Ascending aorta (tissue), 2 donors: ENCODE results near the gene HDLBP. TPM values are rescaled to one million over a fixed set of nuclear protein-coding genes. Genes with fewer than 3 reads are reported as not detected.

Experiments
- DNase-seq, 2 donors: peaks; one replicate each; pipeline ENCODE4 v3.0.0-alpha.2; 2019; ENCODE audit warnings: low spot score in 2 of 2
- H3K27ac ChIP-seq, 2 donors: fragments of 200-600 bp; sonication (generic); one replicate each; pipeline ENCODE4 v1.5.1; 2016 to 2017; ENCODE audit warnings: mild to moderate bottlenecking in 1 of 2
- H3K27me3 ChIP-seq: fragments of 200-600 bp; sonication (generic); one replicate; pipeline ENCODE4 v1.5.1; 2017
- H3K36me3 ChIP-seq, 2 donors: fragments of 200-600 bp; sonication (generic); one replicate each; pipeline ENCODE4 v1.5.1; 2016
- H3K4me1 ChIP-seq, 2 donors: fragments of 200-600 bp; sonication (generic); one replicate each; pipeline ENCODE4 v1.5.1; 2016 to 2017; ENCODE audit warnings: mild to moderate bottlenecking in 1 of 2
- H3K4me3 ChIP-seq, 2 donors: fragments of 200-600 bp; sonication (generic); one replicate each; pipeline ENCODE4 v1.5.1; 2016 to 2017; ENCODE audit warnings: mild to moderate bottlenecking in 1 of 2
- H3K9me3 ChIP-seq, 2 donors: fragments of 200-600 bp; sonication (generic); one replicate each; pipeline ENCODE4 v1.5.1; 2016
- CTCF ChIP-seq, 3 experiments: fragments of 200-600 bp in 2 of 3; fragments of 450-650 bp in 1 of 3; sonication (generic) in 2 of 3; IDR thresholded peaks; one replicate each; pipeline ENCODE4 v1.5.1; 2016 to 2019; ENCODE audit warnings: antibody characterized with exemption in 3 of 3, mild to moderate bottlenecking in 1 of 3, moderate library complexity in 1 of 3
- intact Hi-C: fragments of 100-400 bp; cut with DNase I; formaldehyde crosslinking; loops from one replicate; pipeline ENCODE4 v1.15.1; 2023
- total RNA-seq: library from RNA; depleted of rRNA; stranded (reverse); fragments of >200 nt; gene quantifications from one replicate; pipeline ENCODE4 v1.1.0, GENCODE V29; 2016

HDLBP gene
- total RNA-seq, 1 donor from 2014 or later: 308 TPM

- Histone ChIP-seq H3K9me3 (no peaks in the 10 kb centered on the region), H3K27ac (peak overlapping the region; percentile 99), H3K36me3 (no peaks in the 10 kb centered on the region), H3K4me3 (peak overlapping the region; percentile 85 to 97), H3K4me1 (peaks cover 6 to 49% of the 10 kb centered on the region in 2 donors), H3K27me3 (no peaks in the 10 kb centered on the region)
- DNase-seq: no peak
- TF ChIP-seq CTCF (IDR thresholded peaks at IDR 0.05): no peak
- intact Hi-C loops: loop anchor here (5.0 to 10.0 kb wide), 2 partner anchors 323 to 385 kb away; partner anchors contain the start of genes ING5 and SNED1
Observed at GRCh38 chr2:241317391-241317790, 1.9 kb upstream of the HDLBP start.

- Histone ChIP-seq H3K27ac (peak overlapping the region; percentile 99), H3K9me3 (no peaks in the 10 kb centered on the region), H3K27me3 (no peaks in the 10 kb centered on the region), H3K4me3 (peak overlapping the region; percentile 85 to 97), H3K36me3 (no peaks in the 10 kb centered on the region), H3K4me1 (peaks cover 3 to 45% of the 10 kb centered on the region in 2 donors)
- TF ChIP-seq CTCF (IDR thresholded peaks at IDR 0.05): no peak
- DNase-seq: no peak
- intact Hi-C loops: loop anchor here (5.0 to 10.0 kb wide), 2 partner anchors 322 to 385 kb away; partner anchors contain the start of genes ING5 and SNED1
Observed at GRCh38 chr2:241316825-241317224, 1.4 kb upstream of the HDLBP start.

GRCh38 chr2:241315879-241316631 is 583 bp upstream of the HDLBP start, which contains the start of gene SEPTIN2:
Gene SEPTIN2, plus strand, starts transcription at chr2:241315925. Its CDS starts 8,308 bp downstream, at chr2:241324233.
- no peaks in the 10 kb centered on the region for H3K9me3 ChIP-seq
- H3K4me1 ChIP-seq: peaks cover 0 to 38% of the 10 kb centered on the region in 2 donors
- intact Hi-C loops: loop anchor here (1.0 to 10.0 kb wide), 8 partner anchors 40 to 386 kb away; partner anchors contain the start of genes ATG4B, FARP2, ING5 and MTERF4
- TF ChIP-seq CTCF (IDR thresholded peaks at IDR 0.05): no peak
- H3K36me3 ChIP-seq: no peaks in the 10 kb centered on the region
- no peaks in the 10 kb centered on the region for H3K27me3 ChIP-seq
- DNase-seq: peak in 1 of 2 donors; percentile 28
- H3K4me3 ChIP-seq: peak within 1 kb of the TSS; percentile 85 to 98
- peak within 1 kb of the TSS; percentile 99 for H3K27ac ChIP-seq

GRCh38 chr2:241314226-241315092 is 1.0 kb downstream of the HDLBP start:
- peaks cover 0 to 31% of the 10 kb centered on the region in 2 donors for H3K4me1 ChIP-seq
- no peak for DNase-seq
- intact Hi-C loops: loop anchor here (1.0 to 10.0 kb wide), 8 partner anchors 42 to 388 kb away; partner anchors contain the start of genes ATG4B, FARP2, ING5 and MTERF4

More at GRCh38 chr2:241314226-241315092, 1.0 kb downstream of the HDLBP start:
- no peak for TF ChIP-seq CTCF (IDR thresholded peaks at IDR 0.05)
- no peaks in the 10 kb centered on the region for H3K36me3 ChIP-seq
- no peaks in the 10 kb centered on the region for H3K27me3 ChIP-seq
- H3K27ac ChIP-seq: peak overlapping the region; percentile 99
- peak overlapping the region; percentile 85 to 98 for H3K4me3 ChIP-seq
- no peaks in the 10 kb centered on the region for H3K9me3 ChIP-seq
